ENCODE results near the gene IL21R. TPM values are rescaled to one million over a fixed set of nuclear protein-coding genes. Genes with fewer than 3 reads are reported as not detected.
A peak's percentile ranks its signal among the peaks of the same experiment; 100 is the strongest.

IL21R gene
- total and polyA plus RNA-seq, 9 of the 15 experiments (the other 6 are each of a cell fraction or from before 2014, with no cell fraction given): 0.04 to 0.34 (median 0.18) TPM; not detected in 1

- TF ChIP-seq ELK3 (CRISPR knock-in tag; IDR thresholded peaks at IDR 0.05): no peak
- TF ChIP-seq TCF7 (IDR thresholded peaks at IDR 0.05; ENCODE audit: borderline replicate concordance): no peak
- no peak for TF ChIP-seq TCFL5 (CRISPR knock-in tag; conservative IDR thresholded peaks at IDR 0.05)
- TF ChIP-seq ZBTB34 (CRISPR knock-in tag; IDR thresholded peaks at IDR 0.05): no peak
- TF ChIP-seq RNF2 (IDR thresholded peaks at IDR 0.05): 0 out of 2 replicates have a peak, but pooled peaks have one; percentile 46
- no peak for TF ChIP-seq ZNF280B (CRISPR knock-in tag; IDR thresholded peaks at IDR 0.05)
- TF ChIP-seq ZNF699 (CRISPR knock-in tag; IDR thresholded peaks at IDR 0.05; ENCODE audit: insufficient replicate concordance): no peak
- no peak for TF ChIP-seq RAD51 (IDR thresholded peaks at IDR 0.05; ENCODE audit: borderline replicate concordance, low read depth)
- peak; percentile 83 for TF ChIP-seq ZNF316 (IDR thresholded peaks at IDR 0.05)
- no peak for TF ChIP-seq EHMT2 (IDR thresholded peaks at IDR 0.05)
- peak; percentile 61 for TF ChIP-seq NEUROD1 (IDR thresholded peaks at IDR 0.05; ENCODE audit: borderline replicate concordance, low read depth, low read length, partially characterized antibody)
- no peak for TF ChIP-seq POLR2B (IDR thresholded peaks at IDR 0.05; ENCODE audit: low read depth, partially characterized antibody)
- TF ChIP-seq BCL6 (CRISPR knock-in tag; IDR thresholded peaks at IDR 0.05): no peak
- TF ChIP-seq KAT7 (CRISPR knock-in tag; IDR thresholded peaks at IDR 0.05; ENCODE audit: borderline replicate concordance): no peak
- TF ChIP-seq, protein P1, sequence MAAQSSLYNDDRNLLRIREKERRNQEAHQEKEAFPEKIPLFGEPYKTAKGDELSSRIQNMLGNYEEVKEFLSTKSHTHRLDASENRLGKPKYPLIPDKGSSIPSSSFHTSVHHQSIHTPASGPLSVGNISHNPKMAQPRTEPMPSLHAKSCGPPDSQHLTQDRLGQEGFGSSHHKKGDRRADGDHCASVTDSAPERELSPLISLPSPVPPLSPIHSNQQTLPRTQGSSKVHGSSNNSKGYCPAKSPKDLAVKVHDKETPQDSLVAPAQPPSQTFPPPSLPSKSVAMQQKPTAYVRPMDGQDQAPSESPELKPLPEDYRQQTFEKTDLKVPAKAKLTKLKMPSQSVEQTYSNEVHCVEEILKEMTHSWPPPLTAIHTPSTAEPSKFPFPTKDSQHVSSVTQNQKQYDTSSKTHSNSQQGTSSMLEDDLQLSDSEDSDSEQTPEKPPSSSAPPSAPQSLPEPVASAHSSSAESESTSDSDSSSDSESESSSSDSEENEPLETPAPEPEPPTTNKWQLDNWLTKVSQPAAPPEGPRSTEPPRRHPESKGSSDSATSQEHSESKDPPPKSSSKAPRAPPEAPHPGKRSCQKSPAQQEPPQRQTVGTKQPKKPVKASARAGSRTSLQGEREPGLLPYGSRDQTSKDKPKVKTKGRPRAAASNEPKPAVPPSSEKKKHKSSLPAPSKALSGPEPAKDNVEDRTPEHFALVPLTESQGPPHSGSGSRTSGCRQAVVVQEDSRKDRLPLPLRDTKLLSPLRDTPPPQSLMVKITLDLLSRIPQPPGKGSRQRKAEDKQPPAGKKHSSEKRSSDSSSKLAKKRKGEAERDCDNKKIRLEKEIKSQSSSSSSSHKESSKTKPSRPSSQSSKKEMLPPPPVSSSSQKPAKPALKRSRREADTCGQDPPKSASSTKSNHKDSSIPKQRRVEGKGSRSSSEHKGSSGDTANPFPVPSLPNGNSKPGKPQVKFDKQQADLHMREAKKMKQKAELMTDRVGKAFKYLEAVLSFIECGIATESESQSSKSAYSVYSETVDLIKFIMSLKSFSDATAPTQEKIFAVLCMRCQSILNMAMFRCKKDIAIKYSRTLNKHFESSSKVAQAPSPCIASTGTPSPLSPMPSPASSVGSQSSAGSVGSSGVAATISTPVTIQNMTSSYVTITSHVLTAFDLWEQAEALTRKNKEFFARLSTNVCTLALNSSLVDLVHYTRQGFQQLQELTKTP (IDR thresholded peaks at IDR 0.05; ENCODE audit: low read depth in 1 of 2, partially characterized antibody in 2 of 2): peak in 1 of 2 experiments; percentile 62
- no peak for TF ChIP-seq BRF2 (IDR thresholded peaks at IDR 0.05; ENCODE audit: borderline replicate concordance, insufficient read depth, insufficient read length)
- TF ChIP-seq ADNP (tag; IDR thresholded peaks at IDR 0.05): peak; percentile 51; the same call in 1 of the 2 replicates
- TF ChIP-seq GABPA (tag; conservative IDR thresholded peaks at IDR 0.05; ENCODE audit: low read depth): no peak
- no peak for TF ChIP-seq SRSF1 (IDR thresholded peaks at IDR 0.05; ENCODE audit: low read depth, low read length)
- no peak for TF ChIP-seq SIN3B (IDR thresholded peaks at IDR 0.05; ENCODE audit: low read depth)
Measured at GRCh38 chr16:27430923-27431484, 29.0 kb downstream of the IL21R start (continued).
